Activated CD4-positive, alpha-beta memory T cell treated with anti-CD3 and anti-CD28 coated beads for 36 hours (primary cell): ENCODE measurements around the gene SYPL1. TPM values are rescaled to one million over a fixed set of nuclear protein-coding genes. Genes with fewer than 3 reads are reported as not detected.
"Not testable (repeated sequence)": the region's sequence is repeated elsewhere in the genome, so short reads cannot be mapped to it uniquely, and the experiment has no call there.

Experiments used
- CTCF ChIA-PET: fragments of 350-600 bp; sonication (Branson Sonifier 250); formaldehyde crosslinking; loops from one replicate; lab custom pipeline; 2021; ENCODE audit warnings: antibody characterized with exemption, inconsistent platforms; lab: Charles Lee
- POLR2A ChIA-PET: fragments of 350-600 bp; sonication (Branson Sonifier 250); formaldehyde crosslinking; loops from one replicate; lab custom pipeline; 2021; ENCODE audit warnings: antibody characterized with exemption; lab: Charles Lee
- DNase-seq: peaks from one replicate; pipeline ENCODE4 v3.0.0-alpha.2; 2020
- H3K27ac Mint-ChIP-seq: one replicate; pipeline ENCODE4 v1.8.0; 2021; ENCODE audit warnings: mixed read lengths
- H3K27me3 Mint-ChIP-seq: one replicate; pipeline ENCODE4 v1.8.0; 2021; ENCODE audit warnings: mixed read lengths
- H3K36me3 Mint-ChIP-seq: one replicate; pipeline ENCODE4 v1.8.0; 2021; ENCODE audit warnings: mixed read lengths
- H3K4me1 Mint-ChIP-seq: one replicate; pipeline ENCODE4 v1.8.0; 2021; ENCODE audit warnings: low read depth, mixed read lengths
- H3K4me3 Mint-ChIP-seq: one replicate; pipeline ENCODE4 v1.8.0; 2021; ENCODE audit warnings: mild to moderate bottlenecking, mixed read lengths
- H3K9me3 Mint-ChIP-seq: one replicate; pipeline ENCODE4 v1.8.0; 2021; ENCODE audit warnings: mixed read lengths
- intact Hi-C: fragments of 100-400 bp; cut with micrococcal nuclease; formaldehyde crosslinking; loops from one replicate; pipeline ENCODE4 v1.15.1; 2023
- total RNA-seq, 2 experiments: library from RNA; stranded (reverse); gene quantifications; one replicate each; pipeline ENCODE4 v1.2.3, GENCODE V29; 2021

Gene SYPL1
- total RNA-seq, 2 experiments from 2014 or later = 27.4 to 29.1 TPM

DNA sequence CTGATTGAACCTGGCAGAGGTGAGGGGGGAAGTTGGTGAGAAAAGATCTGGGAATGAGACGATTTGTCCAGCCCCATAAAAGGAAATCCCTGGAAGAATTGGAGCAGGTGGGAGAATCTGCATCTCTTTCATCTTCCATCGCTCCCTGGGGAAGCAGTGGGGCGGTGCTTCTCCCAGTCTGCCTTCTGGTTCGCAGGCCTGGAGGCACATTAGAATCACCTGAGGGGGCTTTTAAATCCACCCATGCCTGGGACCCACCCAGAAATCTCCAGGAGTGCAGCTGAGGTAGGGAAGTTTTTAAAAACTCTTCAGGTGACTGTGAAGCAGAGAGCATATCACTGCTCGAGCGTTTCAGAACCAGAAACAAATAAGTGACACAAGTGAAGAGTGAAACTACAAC, 26.7 kb upstream of the SYPL1 start:
- Mint-ChIP-seq H3K27ac (no peak overlapping the region), H3K4me3 (no peak overlapping the region), H3K9me3 (no peaks in the 10 kb centered on the region), H3K27me3 (no peaks in the 10 kb centered on the region), H3K36me3 (no peaks in the 10 kb centered on the region), H3K4me1 (no peaks in the 10 kb centered on the region)
- ChIA-PET POLR2A (no interaction called here), CTCF (interaction anchor here (0.9 to 1.7 kb wide), 2 partner anchors 16 to 28 kb away, joined by 3 to 4 read pairs; no protein-coding TSS in a partner anchor)
- intact Hi-C loops = no loop called here
- no peak for DNase-seq

DNA sequence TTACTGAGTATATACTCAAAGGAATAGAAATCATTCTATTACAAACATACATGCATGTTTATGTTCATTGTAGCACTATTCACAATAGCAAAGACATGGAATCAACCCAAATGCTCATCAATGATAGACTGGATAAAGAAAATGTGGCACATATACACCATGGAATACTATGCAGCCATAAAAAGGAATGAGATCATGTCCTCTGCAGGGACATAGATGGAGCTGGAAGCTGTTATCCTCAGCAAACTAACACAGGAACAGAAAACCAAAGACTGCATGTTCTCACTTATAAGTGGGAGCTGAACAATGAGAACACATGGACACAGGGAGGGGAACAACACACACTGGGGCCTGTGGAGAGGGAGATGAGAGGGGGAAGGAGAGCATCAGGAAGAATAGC, 26.1 kb upstream of the SYPL1 start:
- H3K36me3 Mint-ChIP-seq, DNase-seq, intact Hi-C loops, POLR2A ChIA-PET, H3K27ac Mint-ChIP-seq, H3K4me3 Mint-ChIP-seq, H3K9me3 Mint-ChIP-seq, H3K4me1 Mint-ChIP-seq, H3K27me3 Mint-ChIP-seq: not testable (repeated sequence)
- CTCF ChIA-PET = interaction anchor here (0.8 kb wide), 1 partner anchor 16 kb away, joined by 6 read pairs; no protein-coding TSS in a partner anchor

DNA sequence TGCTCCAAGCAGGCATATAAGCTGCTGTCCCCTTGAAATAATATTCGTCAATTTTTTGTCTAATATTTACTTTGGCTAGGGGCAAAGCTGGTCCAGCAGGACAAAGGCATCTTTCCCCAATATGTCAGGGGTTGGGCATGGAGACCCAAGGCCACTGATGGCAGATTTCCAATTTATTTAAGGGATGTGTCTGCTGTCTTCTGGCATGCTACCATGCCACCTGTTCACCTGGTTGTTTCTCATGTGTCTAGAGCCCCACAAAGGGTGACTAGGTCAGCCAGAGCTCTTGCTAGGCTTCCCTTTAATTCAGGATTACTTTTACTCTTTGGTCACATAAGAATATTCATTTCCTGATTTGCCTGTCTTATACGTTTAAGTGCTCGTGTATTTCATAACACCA, 22.1 kb upstream of the SYPL1 start:
- H3K4me3 Mint-ChIP-seq = no peak overlapping the region
- no peak for DNase-seq
- no peaks in the 10 kb centered on the region for H3K4me1 Mint-ChIP-seq
- H3K9me3 Mint-ChIP-seq = no peaks in the 10 kb centered on the region
- POLR2A ChIA-PET = no interaction called here
- CTCF ChIA-PET = interaction anchor here (2.9 kb wide), 1 partner anchor 20 kb away, joined by 13 read pairs; no protein-coding TSS in a partner anchor
- H3K27ac Mint-ChIP-seq = no peak overlapping the region
- H3K27me3 Mint-ChIP-seq = peaks cover 6% of the 10 kb centered on the region
- intact Hi-C loops = no loop called here
- H3K36me3 Mint-ChIP-seq = no peaks in the 10 kb centered on the region

DNA sequence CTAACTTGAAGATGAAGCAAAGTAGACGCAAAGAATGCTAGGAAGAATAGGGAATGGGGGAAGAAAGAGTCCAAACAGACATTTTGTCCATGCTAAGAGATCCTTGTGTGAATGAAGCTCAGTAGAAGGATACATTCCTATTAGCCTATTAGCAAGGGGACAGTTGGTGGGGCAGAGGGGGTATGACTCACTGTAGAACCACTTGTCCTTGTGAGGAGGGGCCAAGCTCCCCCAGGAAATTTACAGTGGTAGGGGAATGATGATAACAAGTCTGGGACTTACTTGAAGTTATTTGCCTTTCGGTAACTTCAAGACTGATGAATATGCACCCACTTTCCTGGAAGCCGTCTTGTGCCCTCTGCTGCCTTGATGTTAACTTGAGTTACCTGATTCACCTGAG, 17.2 kb upstream of the SYPL1 start:
- H3K4me1 Mint-ChIP-seq = peaks cover 9% of the 10 kb centered on the region
- H3K36me3 Mint-ChIP-seq = no peaks in the 10 kb centered on the region
- CTCF ChIA-PET = no interaction called here

DNA sequence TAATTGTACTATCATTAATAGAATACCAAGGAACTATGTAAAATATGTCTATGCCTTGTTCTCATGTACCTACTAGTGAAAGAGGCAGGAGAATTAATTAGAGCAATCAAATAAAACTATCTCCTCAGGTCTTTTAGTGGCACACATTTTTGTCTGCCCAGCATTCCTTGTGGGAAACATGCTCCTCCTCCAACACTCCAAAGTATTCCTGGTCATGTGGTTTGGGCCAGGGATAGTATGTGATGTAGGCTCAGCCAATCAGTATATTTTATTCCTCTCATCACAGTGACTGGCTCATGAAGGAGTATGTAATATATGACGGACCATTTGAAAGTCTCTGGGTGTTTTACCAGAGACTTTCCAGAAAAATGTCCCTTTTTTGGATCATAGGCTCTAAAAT, 16.7 kb upstream of the SYPL1 start:
- Mint-ChIP-seq H3K27me3 (peaks cover 6% of the 10 kb centered on the region), H3K9me3 (no peaks in the 10 kb centered on the region), H3K27ac (no peak overlapping the region), H3K36me3 (no peaks in the 10 kb centered on the region), H3K4me1 (peaks cover 9% of the 10 kb centered on the region), H3K4me3 (no peak overlapping the region)
- CTCF ChIA-PET = no interaction called here
- DNase-seq = no peak
- intact Hi-C loops = no loop called here
- POLR2A ChIA-PET = no interaction called here

More for the DNA sequence above, 17.2 kb upstream of the SYPL1 start:
- POLR2A ChIA-PET = no interaction called here
- H3K4me3 Mint-ChIP-seq = no peak overlapping the region
- intact Hi-C loops = no loop called here
- H3K9me3 Mint-ChIP-seq = no peaks in the 10 kb centered on the region
- DNase-seq = no peak
- peaks cover 6% of the 10 kb centered on the region for H3K27me3 Mint-ChIP-seq
- H3K27ac Mint-ChIP-seq = no peak overlapping the region

DNA sequence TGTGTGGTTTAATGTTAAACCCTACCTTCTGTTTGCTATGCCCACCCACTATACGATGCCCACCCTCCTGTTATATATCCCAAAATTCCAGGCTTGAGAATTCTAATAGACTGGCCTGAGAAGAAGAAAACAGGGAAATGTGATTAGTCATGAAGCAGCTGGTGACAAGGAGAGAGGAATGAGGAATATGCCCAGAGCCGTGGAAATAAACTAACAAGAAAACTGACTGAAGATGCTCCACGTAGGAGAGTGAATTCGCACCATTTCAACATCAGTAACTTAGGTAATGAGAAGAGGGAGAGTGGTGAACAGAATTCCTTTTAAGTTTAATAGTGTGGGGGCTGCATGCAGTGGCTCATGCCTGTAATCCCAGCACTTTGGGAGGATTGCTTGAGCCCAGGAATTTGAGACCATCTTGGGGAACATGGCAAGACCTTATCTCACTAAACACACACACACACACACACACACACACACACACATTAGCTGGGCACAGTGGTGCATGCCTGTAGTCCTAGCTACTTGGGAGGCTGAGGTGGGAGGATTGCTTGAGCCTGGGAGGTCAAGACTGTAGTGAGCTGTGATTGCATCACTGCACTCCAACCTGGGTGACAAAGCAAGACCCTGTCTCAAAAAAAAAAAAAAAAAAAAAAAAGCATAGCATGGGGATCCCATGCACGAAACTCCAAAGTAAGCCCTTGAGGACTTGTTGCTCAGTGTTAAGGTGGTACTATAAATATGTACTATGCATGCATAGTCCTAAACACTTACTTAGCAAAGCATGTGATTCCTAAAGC, 16.1 kb upstream of the SYPL1 start:
- intact Hi-C loops = no loop called here
- H3K36me3 Mint-ChIP-seq = no peaks in the 10 kb centered on the region
- POLR2A ChIA-PET = no interaction called here
- H3K4me1 Mint-ChIP-seq = peaks cover 9% of the 10 kb centered on the region
- H3K4me3 Mint-ChIP-seq = no peak overlapping the region
- H3K9me3 Mint-ChIP-seq = no peaks in the 10 kb centered on the region
- no peak overlapping the region for H3K27ac Mint-ChIP-seq
- no peak for DNase-seq
- CTCF ChIA-PET = no interaction called here
- H3K27me3 Mint-ChIP-seq = peaks cover 5% of the 10 kb centered on the region

DNA sequence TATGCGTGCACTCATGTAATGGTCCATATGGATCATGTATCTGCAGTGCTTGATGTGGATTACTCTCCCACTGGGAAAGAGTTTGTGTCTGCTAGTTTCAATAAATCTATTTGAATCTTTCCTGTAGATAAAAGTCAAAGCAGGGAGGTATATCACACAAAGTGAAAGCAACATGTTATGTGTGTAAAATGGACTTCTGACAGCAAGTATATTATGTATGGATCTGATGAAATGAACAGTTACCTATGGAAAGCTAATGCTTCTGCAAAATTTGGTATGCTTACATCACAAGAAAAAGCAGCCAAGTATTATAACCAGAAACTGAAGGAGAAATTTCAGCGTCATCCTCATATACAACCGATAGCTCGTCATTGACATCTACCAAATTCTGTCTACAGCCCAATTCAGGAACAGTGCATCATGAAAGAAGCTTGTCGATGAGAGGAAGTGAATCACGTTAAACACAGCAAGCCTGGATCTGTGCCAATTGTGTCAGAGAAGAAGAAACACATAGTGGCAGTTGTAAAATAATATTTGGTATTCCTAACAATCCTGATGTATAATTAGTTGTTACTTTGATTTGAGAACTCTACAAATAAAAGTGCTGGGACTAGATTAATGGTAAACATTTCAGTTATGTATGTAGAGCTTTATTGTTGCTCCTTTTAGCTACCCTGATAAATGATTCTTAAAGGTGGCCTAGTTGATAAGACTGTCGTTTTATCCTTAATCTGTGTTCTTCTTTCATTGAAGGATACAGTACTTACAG, 14.2 kb upstream of the SYPL1 start:
- Mint-ChIP-seq H3K27ac (peak overlapping the region; percentile 14), H3K36me3 (no peaks in the 10 kb centered on the region), H3K4me3 (peak overlapping the region; percentile 56), H3K4me1 (peaks cover 14% of the 10 kb centered on the region), H3K27me3 (peaks cover 3% of the 10 kb centered on the region), H3K9me3 (no peaks in the 10 kb centered on the region)
- POLR2A ChIA-PET = interaction anchor here (0.5 to 1.1 kb wide), 2 partner anchors 14 to 51 kb away, joined by 3 to 6 read pairs; partner anchors contain the start of gene SYPL1
- DNase-seq = peak; percentile 56
- intact Hi-C loops = loop anchor here (1.0 kb wide), 2 partner anchors 14 to 55 kb away; partner anchors contain the start of gene SYPL1
- CTCF ChIA-PET = interaction anchor here (0.6 to 1.7 kb wide), 6 partner anchors 14 to 105 kb away, joined by 3 to 10 read pairs (median 4); partner anchors contain the start of gene SYPL1

DNA sequence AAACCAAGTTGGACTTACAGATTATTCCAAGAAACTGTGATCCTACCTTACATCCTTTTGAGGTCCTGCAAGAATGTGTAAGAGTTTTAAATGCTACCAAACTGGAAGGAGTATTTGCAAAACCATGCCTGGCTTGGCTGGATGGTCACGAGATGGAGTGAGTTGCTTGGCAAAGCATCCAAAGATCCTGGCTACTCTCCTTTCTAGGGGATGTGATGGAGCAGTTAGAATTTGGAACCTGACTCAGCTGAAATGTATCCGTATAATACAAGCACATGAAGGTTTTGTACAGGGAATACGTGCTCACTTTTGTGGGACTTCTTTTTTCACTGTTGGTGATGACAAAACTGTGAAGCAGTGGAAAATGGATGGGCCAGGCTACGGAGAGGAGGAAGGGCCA, 13.3 kb upstream of the SYPL1 start:
- ChIA-PET POLR2A (no interaction called here), CTCF (interaction anchor here (0.9 to 1.7 kb wide), 4 partner anchors 13 to 68 kb away, joined by 3 to 10 read pairs (median 7); partner anchors contain the start of gene SYPL1)
- Mint-ChIP-seq H3K9me3 (no peaks in the 10 kb centered on the region), H3K4me3 (no peak overlapping the region), H3K36me3 (no peaks in the 10 kb centered on the region), H3K27me3 (peaks cover 2% of the 10 kb centered on the region), H3K4me1 (peaks cover 15% of the 10 kb centered on the region), H3K27ac (no peak overlapping the region)
- no peak for DNase-seq
- intact Hi-C loops = no loop called here

DNA sequence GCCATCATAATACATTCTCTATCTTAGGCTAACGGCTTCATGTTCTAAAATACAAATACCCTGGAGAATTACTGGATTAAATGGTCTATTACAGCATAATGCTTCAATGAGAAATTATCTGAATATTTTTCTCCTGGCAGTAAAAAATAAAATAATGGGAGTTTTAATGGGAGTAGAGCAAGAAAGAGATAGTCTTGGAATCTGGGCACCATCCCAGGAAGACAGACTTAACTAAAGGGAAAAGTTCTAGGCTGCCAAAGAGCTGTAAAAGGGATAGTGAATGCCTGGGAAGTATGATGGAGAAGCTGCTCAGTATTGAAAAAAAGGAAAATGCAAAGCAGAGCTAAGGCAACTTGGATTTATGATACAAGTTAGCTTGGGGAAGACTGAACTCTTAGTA, 12.1 kb upstream of the SYPL1 start:
- no peak overlapping the region for H3K4me3 Mint-ChIP-seq
- H3K27me3 Mint-ChIP-seq = peaks cover 2% of the 10 kb centered on the region
- CTCF ChIA-PET = interaction anchor here (0.9 kb wide), 1 partner anchor 8 kb away, joined by 3 read pairs; no protein-coding TSS in a partner anchor
- no peak overlapping the region for H3K27ac Mint-ChIP-seq
- intact Hi-C loops = no loop called here
- no peaks in the 10 kb centered on the region for H3K36me3 Mint-ChIP-seq
- POLR2A ChIA-PET = interaction anchor here (0.7 kb wide), 1 partner anchor 12 kb away, joined by 3 read pairs; the partner anchor contains the start of gene SYPL1
- H3K4me1 Mint-ChIP-seq = peaks cover 15% of the 10 kb centered on the region
- DNase-seq = no peak
- H3K9me3 Mint-ChIP-seq = no peaks in the 10 kb centered on the region

DNA sequence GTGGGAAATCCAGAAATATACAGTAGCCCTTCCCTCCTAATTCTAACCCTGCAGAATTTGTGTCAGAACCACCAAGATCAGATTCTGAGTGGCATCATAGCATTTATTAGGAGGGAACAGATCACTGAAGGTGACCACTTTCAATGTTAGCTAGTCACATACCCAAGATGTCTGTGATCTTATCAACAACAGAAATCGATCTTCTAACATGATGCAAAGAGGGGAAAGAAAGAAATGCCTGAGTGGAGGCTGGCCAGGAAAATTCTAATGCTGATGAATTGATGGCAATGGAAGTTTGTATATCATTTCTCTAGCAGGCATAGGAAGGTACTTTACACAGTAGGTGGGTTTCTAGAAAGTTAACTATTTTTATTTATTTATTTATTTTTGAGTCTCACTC, 10.6 kb upstream of the SYPL1 start:
- peaks cover 2% of the 10 kb centered on the region for H3K27me3 Mint-ChIP-seq
- intact Hi-C loops = no loop called here

DNA sequence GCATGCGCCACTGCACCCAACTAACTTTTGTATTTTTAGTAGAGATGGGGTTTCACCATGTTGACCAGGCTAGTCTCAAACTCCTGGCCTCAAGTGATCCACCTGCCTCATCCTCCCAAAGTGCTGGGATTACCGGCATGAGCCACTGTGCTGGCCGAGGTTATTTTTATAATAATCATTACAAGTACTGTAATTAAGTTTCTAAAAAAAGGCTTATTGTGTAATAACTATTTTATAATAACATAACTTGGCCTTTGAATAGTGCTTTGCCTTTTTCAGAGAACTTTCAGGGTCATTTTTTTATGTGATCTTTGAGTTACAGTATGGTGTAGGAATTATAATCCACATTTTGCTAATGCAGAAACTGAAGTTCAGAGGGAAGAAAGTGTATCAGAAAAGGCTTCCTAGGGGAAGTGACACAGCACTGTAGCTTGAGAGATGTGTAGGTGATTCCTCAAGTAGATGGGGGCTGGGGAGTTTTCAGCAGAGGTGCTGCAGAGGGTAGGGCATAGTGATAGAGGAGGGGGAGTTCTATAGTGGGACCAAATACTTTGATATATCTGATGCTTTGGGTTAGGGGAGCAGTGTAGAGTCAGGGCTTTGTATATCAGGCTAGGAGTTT, 9.2 kb upstream of the SYPL1 start:
- Mint-ChIP-seq H3K36me3 (no peaks in the 10 kb centered on the region), H3K27me3 (peaks cover 2% of the 10 kb centered on the region), H3K4me1 (peaks cover 13% of the 10 kb centered on the region), H3K4me3 (no peak overlapping the region), H3K9me3 (no peaks in the 10 kb centered on the region), H3K27ac (no peak overlapping the region)
- no peak for DNase-seq
- ChIA-PET POLR2A (no interaction called here), CTCF (interaction anchor here (0.7 to 1.3 kb wide), 2 partner anchors 11 to 501 kb away, joined by 4 to 5 read pairs; no protein-coding TSS in a partner anchor)
- intact Hi-C loops = no loop called here

More for the DNA sequence above, 10.6 kb upstream of the SYPL1 start:
- Mint-ChIP-seq H3K4me3 (no peak overlapping the region), H3K9me3 (no peaks in the 10 kb centered on the region), H3K4me1 (peaks cover 15% of the 10 kb centered on the region), H3K27ac (no peak overlapping the region), H3K36me3 (no peaks in the 10 kb centered on the region)
- no peak for DNase-seq
- CTCF ChIA-PET = no interaction called here
- POLR2A ChIA-PET = no interaction called here
